ENCODE results near the gene RAB7B. TPM values are rescaled to one million over a fixed set of nuclear protein-coding genes. Genes with fewer than 3 reads are reported as not detected.

RAB7B gene
- total RNA-seq, 5 donors from 2014 or later (not counting 1 experiment from before 2014, with no cell fraction given), result 0.15 to 0.22 TPM; not detected in 3

GRCh38 chr1:205973377-205974232 lies 29.6 kb downstream of the RAB7B start:
- CTCF ChIA-PET, result no interaction called here
- 98% methylated on average over 8 of the region's 8 CpGs for WGBS (ENCODE audit: insufficient coverage)
- DNase-seq, result no peak
- Mint-ChIP-seq H3K36me3 (no peaks in the 10 kb centered on the region), H3K27ac (no peak overlapping the region), H3K9me3 (no peaks in the 10 kb centered on the region), H3K4me1 (no peaks in the 10 kb centered on the region), H3K27me3 (peaks cover 2 to 3% of the 10 kb centered on the region in 2 donors), H3K4me3 (no peak overlapping the region)
- H3K4me1 ChIP-seq (ENCODE audit: control insufficient read depth in 1 of 2, extremely low read depth in 1 of 2, insufficient read depth in 2 of 2, low read length in 2 of 2), result peaks cover 0 to 3% of the 10 kb centered on the region in 2 experiments
- peaks cover 0 to 14% of the 10 kb centered on the region in 2 experiments for H3K27me3 ChIP-seq (replicated peaks in 1 of 2; ENCODE audit: control insufficient read depth in 2 of 2, extremely low read depth in 1 of 2, insufficient read depth in 2 of 2, low read length in 1 of 2)
- no peaks in the 10 kb centered on the region for H3K9me3 ChIP-seq
- H3K4me3 ChIP-seq (ENCODE audit: control insufficient read depth in 1 of 2, extremely low read depth in 1 of 2, low read length in 1 of 2), result no peak overlapping the region
- POLR2A ChIA-PET, result no interaction called here
- no peaks in the 10 kb centered on the region for H3K36me3 ChIP-seq (ENCODE audit: control insufficient read depth in 2 of 2, extremely low read depth in 1 of 2, insufficient read depth in 1 of 2, low read length in 1 of 2)
- H3K27ac ChIP-seq (ENCODE audit: low read length), result no peak overlapping the region
- ATAC-seq (replicated peaks in 1 of 4), result no peak

GRCh38 chr1:205972491-205973168 lies 30.6 kb downstream of the RAB7B start:
- WGBS (ENCODE audit: insufficient coverage), result 87% methylated on average over 11 of the region's 11 CpGs
- ATAC-seq (replicated peaks in 1 of 4) (no peak), DNase-seq (no peak)
- peaks cover 2 to 3% of the 10 kb centered on the region in 2 donors for H3K27me3 Mint-ChIP-seq
- ChIA-PET POLR2A (no interaction called here), CTCF (interaction anchor here in 1 of 2 donors (0.5 kb wide), 1 partner anchor 1366 kb away, joined by 5 read pairs; no protein-coding TSS in a partner anchor)
- no peak overlapping the region for H3K4me3 ChIP-seq (ENCODE audit: control insufficient read depth in 1 of 2, extremely low read depth in 1 of 2, low read length in 1 of 2)
- no peak overlapping the region for H3K27ac ChIP-seq (ENCODE audit: low read length)
- no peaks in the 10 kb centered on the region for H3K36me3 Mint-ChIP-seq
- no peaks in the 10 kb centered on the region for H3K36me3 ChIP-seq (ENCODE audit: control insufficient read depth in 2 of 2, extremely low read depth in 1 of 2, insufficient read depth in 1 of 2, low read length in 1 of 2)
- peaks cover 0 to 10% of the 10 kb centered on the region in 2 experiments for H3K27me3 ChIP-seq (replicated peaks in 1 of 2; ENCODE audit: control insufficient read depth in 2 of 2, extremely low read depth in 1 of 2, insufficient read depth in 2 of 2, low read length in 1 of 2)
- H3K4me1 Mint-ChIP-seq, result no peaks in the 10 kb centered on the region
- H3K4me1 ChIP-seq (ENCODE audit: control insufficient read depth in 1 of 2, extremely low read depth in 1 of 2, insufficient read depth in 2 of 2, low read length in 2 of 2), result peaks cover 0 to 3% of the 10 kb centered on the region in 2 experiments
- no peak overlapping the region for H3K27ac Mint-ChIP-seq
- H3K4me3 Mint-ChIP-seq, result no peak overlapping the region
- no peaks in the 10 kb centered on the region for H3K9me3 Mint-ChIP-seq
- H3K9me3 ChIP-seq, result no peaks in the 10 kb centered on the region

GRCh38 chr1:205972081-205972480 lies 31.1 kb downstream of the RAB7B start:
- Histone ChIP-seq H3K36me3 (ENCODE audit: control insufficient read depth in 2 of 2, extremely low read depth in 1 of 2, insufficient read depth in 1 of 2, low read length in 1 of 2) (no peaks in the 10 kb centered on the region), H3K27ac (ENCODE audit: low read length) (no peak overlapping the region), H3K4me1 (ENCODE audit: control insufficient read depth in 1 of 2, extremely low read depth in 1 of 2, insufficient read depth in 2 of 2, low read length in 2 of 2) (peaks cover 0 to under 1% of the 10 kb centered on the region in 2 experiments), H3K4me3 (ENCODE audit: control insufficient read depth in 1 of 2, extremely low read depth in 1 of 2, low read length in 1 of 2) (no peak overlapping the region), H3K9me3 (no peaks in the 10 kb centered on the region), H3K27me3 (replicated peaks in 1 of 2; ENCODE audit: control insufficient read depth in 2 of 2, extremely low read depth in 1 of 2, insufficient read depth in 2 of 2, low read length in 1 of 2) (peaks cover 0 to 5% of the 10 kb centered on the region in 2 experiments)
- ChIA-PET CTCF (interaction anchor here in 1 of 2 donors (0.5 kb wide), 1 partner anchor 1366 kb away, joined by 5 read pairs; no protein-coding TSS in a partner anchor), POLR2A (no interaction called here)
- Mint-ChIP-seq H3K4me1 (no peaks in the 10 kb centered on the region), H3K27me3 (no peaks in the 10 kb centered on the region), H3K27ac (no peak overlapping the region), H3K36me3 (no peaks in the 10 kb centered on the region), H3K4me3 (no peak overlapping the region), H3K9me3 (no peaks in the 10 kb centered on the region)
- DNase-seq, result no peak
- 44% methylated on average over 2 of the region's 4 CpGs for WGBS (ENCODE audit: insufficient coverage)
- no peak for ATAC-seq (replicated peaks in 1 of 4)

DNA sequence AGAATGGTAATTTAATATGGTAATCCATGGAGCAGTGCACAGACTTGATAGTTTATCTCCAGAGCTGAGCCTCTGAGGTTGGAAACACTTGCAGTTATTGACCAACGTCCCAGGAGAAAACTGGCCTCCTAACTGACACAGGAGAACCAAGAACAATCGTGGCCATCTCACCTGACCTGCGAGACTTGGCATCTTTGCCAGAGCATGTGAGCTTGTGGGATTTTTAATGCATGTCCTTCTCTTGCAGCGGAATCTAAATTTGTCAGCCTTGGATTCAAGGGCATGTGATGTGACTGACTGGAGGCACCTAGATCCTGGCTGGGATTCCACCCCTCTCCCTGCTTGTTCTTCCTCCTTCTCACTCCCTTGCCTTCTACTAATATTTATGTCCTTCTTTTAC lies 32.1 kb downstream of the RAB7B start:
- no peak overlapping the region for H3K4me3 ChIP-seq (ENCODE audit: control insufficient read depth in 1 of 2, extremely low read depth in 1 of 2, low read length in 1 of 2)
- no peak overlapping the region for H3K27ac ChIP-seq (ENCODE audit: low read length)
- H3K27me3 Mint-ChIP-seq, result no peaks in the 10 kb centered on the region
- H3K27ac Mint-ChIP-seq, result no peak overlapping the region
- no peaks in the 10 kb centered on the region for H3K36me3 ChIP-seq (ENCODE audit: control insufficient read depth in 2 of 2, extremely low read depth in 1 of 2, insufficient read depth in 1 of 2, low read length in 1 of 2)
- DNase-seq, result no peak
- no peaks in the 10 kb centered on the region for H3K4me1 ChIP-seq (ENCODE audit: control insufficient read depth in 1 of 2, extremely low read depth in 1 of 2, insufficient read depth in 2 of 2, low read length in 2 of 2)
- ATAC-seq (replicated peaks in 1 of 4), result no peak
- ChIA-PET POLR2A (no interaction called here), CTCF (interaction anchor here in 1 of 2 donors (0.6 kb wide), 1 partner anchor 13 kb away, joined by 3 read pairs; no protein-coding TSS in a partner anchor)
- no peaks in the 10 kb centered on the region for H3K4me1 Mint-ChIP-seq
- H3K36me3 Mint-ChIP-seq, result no peaks in the 10 kb centered on the region
- no peaks in the 10 kb centered on the region for H3K9me3 Mint-ChIP-seq
- WGBS (ENCODE audit: insufficient coverage), result 63% methylated on average over 3 of the region's 4 CpGs
- no peaks in the 10 kb centered on the region for H3K9me3 ChIP-seq
- no peak overlapping the region for H3K4me3 Mint-ChIP-seq
- H3K27me3 ChIP-seq (replicated peaks in 1 of 2; ENCODE audit: control insufficient read depth in 2 of 2, extremely low read depth in 1 of 2, insufficient read depth in 2 of 2, low read length in 1 of 2), result no peaks in the 10 kb centered on the region

GRCh38 chr1:205970486-205970885 lies 32.7 kb downstream of the RAB7B start:
- Histone ChIP-seq H3K36me3 (ENCODE audit: control insufficient read depth in 2 of 2, extremely low read depth in 1 of 2, insufficient read depth in 1 of 2, low read length in 1 of 2) (no peaks in the 10 kb centered on the region), H3K4me3 (ENCODE audit: control insufficient read depth in 1 of 2, extremely low read depth in 1 of 2, low read length in 1 of 2) (no peak overlapping the region), H3K27ac (ENCODE audit: low read length) (no peak overlapping the region), H3K4me1 (ENCODE audit: control insufficient read depth in 1 of 2, extremely low read depth in 1 of 2, insufficient read depth in 2 of 2, low read length in 2 of 2) (no peaks in the 10 kb centered on the region), H3K27me3 (replicated peaks in 1 of 2; ENCODE audit: control insufficient read depth in 2 of 2, extremely low read depth in 1 of 2, insufficient read depth in 2 of 2, low read length in 1 of 2) (no peaks in the 10 kb centered on the region), H3K9me3 (no peaks in the 10 kb centered on the region)
- Mint-ChIP-seq H3K27ac (no peak overlapping the region), H3K27me3 (no peaks in the 10 kb centered on the region), H3K36me3 (no peaks in the 10 kb centered on the region), H3K4me1 (no peaks in the 10 kb centered on the region), H3K4me3 (no peak overlapping the region), H3K9me3 (no peaks in the 10 kb centered on the region)
- ATAC-seq (replicated peaks in 1 of 4) (no peak), DNase-seq (no peak)
- POLR2A ChIA-PET, result no interaction called here
- WGBS (ENCODE audit: insufficient coverage), result no CpG with 5 or more reads among the region's 1 CpG
- CTCF ChIA-PET, result interaction anchor here in 1 of 2 donors (0.6 to 1.4 kb wide), 3 partner anchors 9 to 311 kb away, joined by 3 to 5 read pairs (median 3); no protein-coding TSS in a partner anchor

DNA sequence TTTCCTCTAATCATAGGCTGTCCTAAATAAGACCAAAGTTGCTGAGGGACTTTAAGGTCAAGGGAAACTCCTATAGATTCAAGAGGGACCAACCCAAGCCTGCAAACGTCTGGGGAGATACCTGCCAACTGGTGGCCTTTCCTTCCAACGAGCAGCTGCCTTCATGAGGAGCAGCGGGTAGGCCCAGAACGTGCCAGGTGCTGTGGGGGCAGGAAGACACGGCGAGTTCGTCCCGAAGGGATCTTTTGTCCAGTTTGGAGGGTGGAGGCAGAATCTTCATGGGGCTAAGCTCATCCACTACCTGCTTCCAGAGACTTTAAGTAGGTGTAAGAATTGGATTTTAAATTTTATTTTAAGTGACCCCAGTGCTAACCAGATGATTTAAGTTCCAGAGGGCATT lies 34.0 kb downstream of the RAB7B start:
- peaks cover 0 to 2% of the 10 kb centered on the region in 2 donors for H3K27me3 Mint-ChIP-seq
- no peaks in the 10 kb centered on the region for H3K9me3 Mint-ChIP-seq
- Histone ChIP-seq H3K4me1 (ENCODE audit: control insufficient read depth in 1 of 2, extremely low read depth in 1 of 2, insufficient read depth in 2 of 2, low read length in 2 of 2) (no peaks in the 10 kb centered on the region), H3K27ac (ENCODE audit: low read length) (no peak overlapping the region), H3K4me3 (ENCODE audit: control insufficient read depth in 1 of 2, extremely low read depth in 1 of 2, low read length in 1 of 2) (no peak overlapping the region), H3K36me3 (ENCODE audit: control insufficient read depth in 2 of 2, extremely low read depth in 1 of 2, insufficient read depth in 1 of 2, low read length in 1 of 2) (no peaks in the 10 kb centered on the region), H3K9me3 (no peaks in the 10 kb centered on the region), H3K27me3 (replicated peaks in 1 of 2; ENCODE audit: control insufficient read depth in 2 of 2, extremely low read depth in 1 of 2, insufficient read depth in 2 of 2, low read length in 1 of 2) (no peaks in the 10 kb centered on the region)
- no peak overlapping the region for H3K4me3 Mint-ChIP-seq
- DNase-seq (no peak), ATAC-seq (replicated peaks in 1 of 4) (no peak)
- ChIA-PET CTCF (interaction anchor here in 1 of 2 donors (1.4 to 1.8 kb wide), 2 partner anchors 8 to 310 kb away, joined by 5 to 7 read pairs; no protein-coding TSS in a partner anchor), POLR2A (no interaction called here)
- no peaks in the 10 kb centered on the region for H3K4me1 Mint-ChIP-seq
- H3K27ac Mint-ChIP-seq, result no peak overlapping the region
- H3K36me3 Mint-ChIP-seq, result no peaks in the 10 kb centered on the region
- WGBS (ENCODE audit: insufficient coverage), result 75% methylated on average over 8 of the region's 8 CpGs
